DMS53 (cell line): ENCODE measurements around the gene SEL1L3.

ENCODE experiments used
- DNase-seq: peaks from one replicate; lab custom pipeline; 2025; lab: John Stamatoyannopoulos, UW

Gene SEL1L3

GRCh38 chr4:25847329-25847728 is 15.5 kb downstream of the SEL1L3 start:
- DNase-seq: no peak

- no peak for DNase-seq
Observed at GRCh38 chr4:25845841-25846653, 16.7 kb downstream of the SEL1L3 start.

GRCh38 chr4:25844961-25845712 is 17.7 kb downstream of the SEL1L3 start:
- DNase-seq: no peak

DNA sequence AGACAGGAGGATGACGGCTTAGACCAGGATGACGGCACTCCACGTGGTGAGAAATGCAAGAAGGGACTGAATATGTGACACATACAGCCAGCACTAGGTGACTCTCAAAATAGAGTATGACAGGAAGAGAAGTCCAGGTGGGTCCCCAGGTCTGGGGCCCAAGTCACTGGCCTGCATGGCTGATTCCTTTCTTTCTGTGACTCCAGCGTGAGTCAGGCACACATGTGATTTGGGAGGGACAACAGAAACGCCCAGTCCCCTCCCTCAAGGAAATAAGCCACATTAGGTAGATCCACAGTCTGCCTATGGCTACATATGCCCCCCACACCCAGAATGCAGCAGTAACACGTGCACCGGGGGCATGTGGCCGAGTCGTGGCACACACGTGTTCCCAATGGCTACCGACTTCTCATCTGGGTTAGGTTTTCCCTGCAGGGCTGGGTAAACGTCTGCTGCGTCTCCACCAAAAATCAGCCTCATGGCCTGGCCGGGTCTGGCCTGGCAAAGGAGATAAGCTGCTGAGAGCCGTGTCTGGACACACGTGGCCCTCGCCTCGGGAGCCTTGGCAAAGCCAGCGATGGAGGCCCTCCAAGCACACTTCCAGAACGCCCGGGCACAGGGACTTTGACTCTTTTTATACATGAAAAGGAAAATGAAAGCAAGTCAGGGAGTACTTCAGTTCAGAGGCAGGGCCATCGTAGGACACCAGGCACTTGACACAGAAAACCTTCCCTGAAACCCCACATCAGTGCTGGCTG is 19.3 kb downstream of the SEL1L3 start:
- DNase-seq: no peak

- DNase-seq: no peak
Observed at GRCh38 chr4:25842229-25842845, 20.5 kb downstream of the SEL1L3 start.

DNA sequence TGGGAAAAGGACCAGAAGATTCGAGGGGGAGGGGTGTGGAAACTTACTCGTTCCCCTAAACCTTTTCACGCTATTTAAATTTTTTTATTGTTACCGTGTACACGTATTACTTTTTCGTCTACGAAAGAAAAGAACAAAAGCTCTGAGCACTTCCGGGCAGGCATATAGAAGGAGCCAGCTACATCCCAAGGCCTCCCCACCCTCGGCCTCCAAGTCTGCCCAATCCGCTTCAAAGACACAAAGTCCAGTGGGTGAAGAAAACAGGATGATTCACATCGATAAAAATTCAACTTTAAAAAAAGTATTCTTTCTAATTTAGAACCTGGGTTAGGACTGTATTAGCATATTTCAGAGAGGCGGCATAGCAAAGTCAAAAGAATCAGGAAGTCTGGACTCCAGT is 23.1 kb downstream of the SEL1L3 start:
- DNase-seq: no peak

- no peak for DNase-seq
Observed at GRCh38 chr4:25839233-25839632, 23.6 kb downstream of the SEL1L3 start.

DNA sequence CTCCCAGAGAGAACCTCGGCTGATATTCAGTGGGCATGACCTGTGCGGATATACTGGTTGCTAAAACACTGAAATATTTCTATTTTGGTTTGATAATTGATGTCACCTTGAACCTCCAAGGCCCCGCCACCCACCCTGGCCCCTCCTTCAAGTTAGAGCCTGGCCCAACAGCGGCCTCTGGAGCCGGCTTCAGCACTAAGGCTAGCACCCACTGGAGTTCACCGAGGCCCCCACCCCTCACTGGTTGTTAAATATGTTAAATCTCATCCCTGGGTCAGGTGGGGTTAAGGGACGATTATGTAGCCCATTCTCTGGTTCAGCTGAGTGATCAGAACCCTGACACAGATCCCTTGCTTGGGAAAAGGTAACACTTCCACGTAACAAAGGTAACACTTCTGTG is 24.3 kb downstream of the SEL1L3 start:
- no peak for DNase-seq

DNA sequence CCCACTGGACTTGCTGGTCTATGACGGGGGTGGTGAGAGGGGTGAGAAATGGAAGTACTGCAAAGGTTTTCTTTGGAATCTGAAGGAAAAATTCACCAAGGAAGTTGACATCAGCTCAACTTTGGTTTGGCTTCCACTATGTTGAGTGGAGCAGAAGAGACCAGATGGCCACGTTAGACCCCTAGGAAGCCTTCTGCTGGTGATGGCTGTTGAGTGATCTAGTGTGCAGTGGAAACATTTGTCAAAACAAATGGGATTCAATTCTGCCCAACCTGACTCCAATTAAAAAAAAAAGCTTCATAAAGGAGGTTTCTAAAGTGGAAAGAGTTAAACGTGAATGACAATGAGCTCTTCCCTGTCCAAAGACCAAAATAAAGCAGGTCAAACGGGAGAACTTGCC is 25.7 kb downstream of the SEL1L3 start:
- no peak for DNase-seq

DNA sequence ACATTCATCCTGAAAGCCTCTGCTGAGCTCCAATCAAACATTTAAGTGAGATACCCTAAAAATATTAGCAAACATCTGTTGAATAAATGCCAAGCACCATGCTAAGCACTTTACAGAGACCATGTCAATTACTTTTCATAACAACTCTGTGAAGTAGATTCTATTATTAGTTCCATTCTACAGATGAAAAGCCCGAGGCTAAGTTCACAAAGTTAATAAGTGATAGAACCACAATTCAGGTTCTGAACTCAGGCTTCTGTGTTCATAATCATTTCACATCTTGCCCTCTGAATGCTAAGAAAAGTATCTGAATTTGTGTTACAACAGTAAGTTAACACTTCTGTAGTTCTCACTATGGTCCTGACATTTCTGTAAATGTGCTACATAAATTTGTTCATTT is 27.4 kb downstream of the SEL1L3 start:
- DNase-seq: no peak

DNA sequence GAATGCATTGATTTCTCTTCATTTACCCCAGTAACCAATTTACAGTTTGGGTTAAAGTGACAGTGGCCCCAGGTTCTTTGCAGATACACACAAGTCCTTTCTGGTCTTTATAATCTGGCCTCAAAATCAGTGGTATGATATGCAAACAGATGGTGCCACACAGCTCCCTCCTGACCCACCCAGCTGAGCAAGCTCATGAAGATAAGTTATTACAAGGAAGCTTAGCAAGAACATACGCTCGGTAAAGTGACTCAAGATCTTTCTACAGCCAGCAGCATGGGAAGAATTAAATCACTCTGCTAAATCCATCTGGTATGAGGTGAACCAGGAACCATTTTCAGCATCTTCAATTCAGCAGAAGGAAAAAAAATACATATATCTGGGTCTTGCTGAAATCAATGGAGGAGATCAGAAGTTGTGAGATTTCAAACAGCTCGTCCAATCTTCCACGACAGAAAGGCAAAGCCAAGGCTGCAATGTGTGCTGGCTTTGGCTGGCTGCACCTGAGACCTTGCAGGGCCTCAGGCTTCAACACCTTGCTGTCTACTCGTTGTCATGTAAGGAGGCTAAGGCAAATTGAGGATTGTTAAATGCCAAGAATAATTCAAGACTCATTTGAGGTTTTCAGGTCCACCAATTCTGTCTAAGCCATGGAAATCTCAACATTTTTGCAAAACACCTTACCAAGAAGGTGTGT is 28.2 kb downstream of the SEL1L3 start:
- no peak for DNase-seq

- no peak for DNase-seq
Observed at GRCh38 chr4:25830548-25830947, 32.2 kb downstream of the SEL1L3 start.

DNA sequence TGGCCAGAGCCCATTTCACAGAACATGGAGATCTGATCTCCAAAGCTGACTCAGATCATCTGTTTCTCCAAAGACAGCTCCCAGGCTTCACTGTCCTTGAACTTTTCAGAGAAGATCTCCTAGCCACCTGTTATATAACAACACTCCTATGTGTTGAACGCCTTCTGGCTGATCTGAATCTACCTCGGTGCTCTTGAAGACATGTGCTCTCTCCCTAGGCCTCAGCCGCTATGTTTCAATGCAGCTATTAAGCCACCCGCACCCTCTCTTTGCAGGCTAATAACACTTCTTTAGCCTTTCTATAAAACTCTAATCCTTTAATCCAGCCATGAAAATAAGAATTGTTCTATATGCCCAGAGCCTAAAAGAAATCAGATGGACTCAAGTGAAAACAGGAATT is 34.9 kb downstream of the SEL1L3 start:
- DNase-seq: no peak

DNA sequence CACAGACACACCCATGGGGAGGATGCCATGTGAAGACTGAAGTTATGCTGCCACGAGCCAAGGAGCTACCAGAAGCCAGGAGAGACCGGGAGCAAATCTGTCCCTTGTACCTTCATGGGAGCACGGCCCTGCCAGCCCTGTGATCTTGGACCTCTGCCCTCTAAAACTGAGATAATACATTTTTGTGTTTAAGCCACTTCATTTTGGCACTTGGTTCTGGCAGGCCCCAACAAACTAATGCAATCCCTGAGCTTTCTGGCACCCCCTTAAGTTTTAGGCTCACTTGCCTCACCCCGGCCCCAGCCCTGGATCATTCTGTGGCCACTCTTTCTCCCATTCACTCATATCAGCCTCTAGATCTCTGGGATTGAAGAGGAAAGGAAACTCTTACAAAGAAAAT is 35.4 kb downstream of the SEL1L3 start:
- DNase-seq: no peak

- DNase-seq: peak; percentile 14
Observed at GRCh38 chr4:25826074-25826752, 36.6 kb downstream of the SEL1L3 start.

GRCh38 chr4:25823632-25824031 is 39.2 kb downstream of the SEL1L3 start:
- no peak for DNase-seq

DNA sequence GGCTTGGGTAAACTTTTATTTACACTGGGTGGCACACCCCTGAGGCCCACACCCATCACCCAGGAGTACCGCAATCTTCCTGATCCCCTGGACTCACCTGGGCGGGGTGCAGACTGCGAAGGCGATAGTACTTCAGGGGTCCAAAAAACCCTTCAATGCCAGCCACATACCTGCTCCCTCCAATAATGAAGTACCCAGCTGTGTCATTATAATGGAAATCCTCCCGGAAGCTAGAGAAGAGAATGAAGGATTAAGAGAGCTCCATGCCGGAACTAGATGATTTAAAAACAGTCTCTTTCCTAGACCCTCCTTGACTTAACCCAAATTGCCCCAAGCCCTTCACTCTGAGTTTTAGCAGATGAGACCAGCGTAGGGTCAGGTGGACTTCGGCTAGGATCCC is 40.9 kb downstream of the SEL1L3 start:
- DNase-seq: no peak

- no peak for DNase-seq
Observed at GRCh38 chr4:25821267-25821666, 41.5 kb downstream of the SEL1L3 start.

DNA sequence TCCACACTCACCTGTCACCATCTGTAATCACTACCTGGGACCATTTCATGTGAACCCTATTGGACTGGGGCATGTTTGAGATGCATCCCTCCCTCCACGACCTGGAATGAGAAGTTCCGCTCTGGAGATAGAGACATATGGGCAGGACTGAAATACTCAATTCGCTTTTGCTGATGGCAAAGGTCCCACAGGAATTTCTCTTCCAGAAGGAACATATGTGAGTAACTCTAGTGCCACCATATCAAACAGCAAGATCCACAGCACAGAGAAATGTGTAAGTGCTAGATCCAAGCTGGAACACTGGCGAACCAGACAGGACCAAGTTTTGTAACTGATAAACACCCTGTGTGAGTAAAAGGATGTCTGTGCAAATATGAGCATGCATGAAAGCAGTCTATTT is 43.9 kb downstream of the SEL1L3 start:
- DNase-seq: no peak

DNA sequence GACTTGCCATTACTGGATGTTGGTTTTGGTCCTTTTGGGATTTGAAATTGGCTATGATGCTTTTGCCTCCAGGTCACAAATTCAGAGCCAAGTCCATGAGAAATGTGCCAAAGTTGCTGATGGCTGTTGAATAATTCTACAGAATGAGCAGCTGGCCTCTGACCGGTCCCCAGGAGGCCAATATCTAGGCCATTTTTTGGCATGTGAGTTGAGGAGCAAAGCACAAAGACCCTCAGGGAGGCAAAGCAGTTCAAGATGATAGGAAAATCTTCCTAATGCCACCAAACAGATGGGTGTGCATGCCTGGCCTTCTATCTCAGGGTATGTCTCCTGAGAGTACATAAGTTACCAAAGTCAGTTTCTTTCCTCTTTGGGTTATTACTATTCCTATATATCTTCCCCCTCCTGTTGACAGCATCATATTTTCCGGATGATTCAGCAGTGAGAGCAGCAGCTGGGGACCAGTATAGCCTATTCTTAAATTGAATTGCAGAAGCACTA is 44.4 kb downstream of the SEL1L3 start:
- DNase-seq: no peak
